ENCODE data around the gene CDH13.

The CDH13 gene

GRCh38 chr16:83134638-83135037 lies 507.9 kb downstream of the CDH13 start:
- H3K4me3 ChIP-seq (ENCODE audit: low read length): no peak overlapping the region
- no peak for TF ChIP-seq ZNF274 (IDR thresholded peaks at IDR 0.05; ENCODE audit: low read depth, low read length)

GRCh38 chr16:83136419-83136818 lies 509.6 kb downstream of the CDH13 start:
- TF ChIP-seq ZNF274 (IDR thresholded peaks at IDR 0.05; ENCODE audit: low read depth, low read length): no peak
- H3K4me3 ChIP-seq (ENCODE audit: low read length): no peak overlapping the region

- H3K4me3 ChIP-seq (ENCODE audit: low read length): no peak overlapping the region
These were observed 510.2 kb downstream of the CDH13 start for GRCh38 chr16:83136924-83137323.

GRCh38 chr16:83137326-83137781 lies 510.6 kb downstream of the CDH13 start:
- no peak overlapping the region; the same call in 1 of the 2 replicates for H3K4me3 ChIP-seq (ENCODE audit: low read length)
- TF ChIP-seq ZNF274 (IDR thresholded peaks at IDR 0.05; ENCODE audit: low read depth, low read length): no peak

More at GRCh38 chr16:83136924-83137323, 510.2 kb downstream of the CDH13 start:
- no peak for TF ChIP-seq ZNF274 (IDR thresholded peaks at IDR 0.05; ENCODE audit: low read depth, low read length)

GRCh38 chr16:83137894-83138293 lies 511.1 kb downstream of the CDH13 start:
- no peak for TF ChIP-seq ZNF274 (IDR thresholded peaks at IDR 0.05; ENCODE audit: low read depth, low read length)
- H3K4me3 ChIP-seq (ENCODE audit: low read length): no peak overlapping the region; the same call in 1 of the 2 replicates

- H3K4me3 ChIP-seq (ENCODE audit: low read length): no peak overlapping the region
- no peak for TF ChIP-seq ZNF274 (IDR thresholded peaks at IDR 0.05; ENCODE audit: low read depth, low read length)
These were observed 511.7 kb downstream of the CDH13 start for GRCh38 chr16:83138512-83138911.

- TF ChIP-seq ZNF274 (IDR thresholded peaks at IDR 0.05; ENCODE audit: low read depth, low read length): no peak
- H3K4me3 ChIP-seq (ENCODE audit: low read length): no peak overlapping the region
These were observed 512.4 kb downstream of the CDH13 start for GRCh38 chr16:83138976-83139690.

GRCh38 chr16:83143788-83144187 lies 517.0 kb downstream of the CDH13 start:
- TF ChIP-seq ZNF274 (IDR thresholded peaks at IDR 0.05; ENCODE audit: low read depth, low read length): no peak
- H3K4me3 ChIP-seq (ENCODE audit: low read length): no peak overlapping the region

GRCh38 chr16:83145297-83145696 lies 518.5 kb downstream of the CDH13 start:
- no peak overlapping the region for H3K4me3 ChIP-seq (ENCODE audit: low read length)
- no peak for TF ChIP-seq ZNF274 (IDR thresholded peaks at IDR 0.05; ENCODE audit: low read depth, low read length)

GRCh38 chr16:83147244-83147643 lies 520.5 kb downstream of the CDH13 start:
- no peak for TF ChIP-seq ZNF274 (IDR thresholded peaks at IDR 0.05; ENCODE audit: low read depth, low read length)
- H3K4me3 ChIP-seq (ENCODE audit: low read length): no peak overlapping the region

- no peak for TF ChIP-seq ZNF274 (IDR thresholded peaks at IDR 0.05; ENCODE audit: low read depth, low read length)
- no peak overlapping the region for H3K4me3 ChIP-seq (ENCODE audit: low read length)
These were observed 531.7 kb downstream of the CDH13 start for GRCh38 chr16:83158320-83158957.

GRCh38 chr16:83159049-83159448 lies 532.3 kb downstream of the CDH13 start:
- no peak for TF ChIP-seq ZNF274 (IDR thresholded peaks at IDR 0.05; ENCODE audit: low read depth, low read length)
- H3K4me3 ChIP-seq (ENCODE audit: low read length): no peak overlapping the region

- no peak overlapping the region for H3K4me3 ChIP-seq (ENCODE audit: low read length)
- TF ChIP-seq ZNF274 (IDR thresholded peaks at IDR 0.05; ENCODE audit: low read depth, low read length): no peak
These were observed 533.7 kb downstream of the CDH13 start for GRCh38 chr16:83160287-83161020.

- H3K4me3 ChIP-seq (ENCODE audit: low read length): no peak overlapping the region
- TF ChIP-seq ZNF274 (IDR thresholded peaks at IDR 0.05; ENCODE audit: low read depth, low read length): no peak
These were observed 536.0 kb downstream of the CDH13 start for GRCh38 chr16:83162791-83163190.

GRCh38 chr16:83164816-83165215 lies 538.0 kb downstream of the CDH13 start:
- no peak overlapping the region for H3K4me3 ChIP-seq (ENCODE audit: low read length)
- no peak for TF ChIP-seq ZNF274 (IDR thresholded peaks at IDR 0.05; ENCODE audit: low read depth, low read length)
